Measurements from ENCODE around the gene SFXN5.

DNA sequence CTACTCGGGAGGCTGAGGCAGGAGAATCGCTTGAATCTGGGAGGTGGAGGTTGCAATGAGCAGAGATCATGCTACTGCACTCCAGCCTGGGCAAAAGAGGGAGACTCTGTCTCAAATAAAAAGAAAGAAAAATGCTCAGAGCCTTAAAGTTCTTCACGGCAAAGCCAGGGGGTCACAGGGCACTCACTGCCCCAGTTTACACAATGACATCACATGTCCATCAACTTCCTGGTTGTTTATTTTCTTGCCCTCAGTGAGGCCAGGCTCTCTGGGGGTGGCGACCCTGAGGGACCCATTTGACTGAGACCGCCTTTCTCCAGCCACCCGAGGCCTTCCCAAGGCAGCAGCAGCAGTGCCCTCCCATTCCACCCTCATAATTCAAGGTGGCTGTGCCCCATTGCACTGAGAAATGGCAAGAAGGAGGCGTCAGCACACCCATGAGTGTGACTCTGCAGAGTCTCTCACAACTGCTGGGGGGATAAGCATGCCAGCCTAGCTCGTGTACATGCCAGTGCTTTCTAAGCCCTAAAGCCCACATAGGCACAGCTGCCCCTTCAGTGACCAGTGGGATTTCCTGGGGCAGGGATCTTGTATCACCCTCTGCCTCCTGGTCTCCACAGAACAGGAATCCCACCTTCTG is 50.0 kb downstream of the SFXN5 start:
- TF ChIP-seq, protein P1, sequence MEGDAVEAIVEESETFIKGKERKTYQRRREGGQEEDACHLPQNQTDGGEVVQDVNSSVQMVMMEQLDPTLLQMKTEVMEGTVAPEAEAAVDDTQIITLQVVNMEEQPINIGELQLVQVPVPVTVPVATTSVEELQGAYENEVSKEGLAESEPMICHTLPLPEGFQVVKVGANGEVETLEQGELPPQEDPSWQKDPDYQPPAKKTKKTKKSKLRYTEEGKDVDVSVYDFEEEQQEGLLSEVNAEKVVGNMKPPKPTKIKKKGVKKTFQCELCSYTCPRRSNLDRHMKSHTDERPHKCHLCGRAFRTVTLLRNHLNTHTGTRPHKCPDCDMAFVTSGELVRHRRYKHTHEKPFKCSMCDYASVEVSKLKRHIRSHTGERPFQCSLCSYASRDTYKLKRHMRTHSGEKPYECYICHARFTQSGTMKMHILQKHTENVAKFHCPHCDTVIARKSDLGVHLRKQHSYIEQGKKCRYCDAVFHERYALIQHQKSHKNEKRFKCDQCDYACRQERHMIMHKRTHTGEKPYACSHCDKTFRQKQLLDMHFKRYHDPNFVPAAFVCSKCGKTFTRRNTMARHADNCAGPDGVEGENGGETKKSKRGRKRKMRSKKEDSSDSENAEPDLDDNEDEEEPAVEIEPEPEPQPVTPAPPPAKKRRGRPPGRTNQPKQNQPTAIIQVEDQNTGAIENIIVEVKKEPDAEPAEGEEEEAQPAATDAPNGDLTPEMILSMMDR (IDR thresholded peaks at IDR 0.05) = no peak
- no peak for TF ChIP-seq POLR2AphosphoS5 (IDR thresholded peaks at IDR 0.05; ENCODE audit: insufficient read depth in 1 of 2, low read depth in 1 of 2)

All from vagina (tissue), 2 donors.